Fibroblast of peridontal ligament (primary cell): ENCODE results near the gene CLEC16A.
"Not testable (repeated sequence)": the region's sequence is repeated elsewhere in the genome, so short reads cannot be mapped to it uniquely, and the experiment has no call there.

Experiments
- DNase-seq: peaks from one replicate; pipeline ENCODE4 v3.0.0-alpha.2; 2010; ENCODE audit errors: extremely low read depth

Gene CLEC16A

DNA sequence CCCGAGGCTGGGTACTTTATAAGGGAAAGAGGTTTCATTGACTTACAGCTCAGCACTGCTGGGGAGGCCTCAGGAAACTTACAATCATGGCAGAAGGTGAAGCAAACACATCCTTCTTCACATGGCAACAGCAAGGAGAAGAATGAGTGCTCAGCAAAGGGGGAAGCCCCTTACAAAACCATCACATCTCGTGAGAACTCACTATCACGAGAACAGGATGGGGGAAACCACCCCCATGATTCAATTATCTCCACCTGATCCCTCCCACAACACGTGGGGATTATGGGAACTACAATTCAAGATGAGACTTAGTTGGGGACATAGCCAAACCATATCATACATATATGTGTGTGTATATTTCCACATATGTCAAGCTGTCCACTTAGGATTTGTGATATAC, 22.2 kb downstream of the CLEC16A start:
- DNase-seq: not testable (repeated sequence)

GRCh38 chr16:10967986-10968385, 23.6 kb downstream of the CLEC16A start:
- DNase-seq: no peak

DNA sequence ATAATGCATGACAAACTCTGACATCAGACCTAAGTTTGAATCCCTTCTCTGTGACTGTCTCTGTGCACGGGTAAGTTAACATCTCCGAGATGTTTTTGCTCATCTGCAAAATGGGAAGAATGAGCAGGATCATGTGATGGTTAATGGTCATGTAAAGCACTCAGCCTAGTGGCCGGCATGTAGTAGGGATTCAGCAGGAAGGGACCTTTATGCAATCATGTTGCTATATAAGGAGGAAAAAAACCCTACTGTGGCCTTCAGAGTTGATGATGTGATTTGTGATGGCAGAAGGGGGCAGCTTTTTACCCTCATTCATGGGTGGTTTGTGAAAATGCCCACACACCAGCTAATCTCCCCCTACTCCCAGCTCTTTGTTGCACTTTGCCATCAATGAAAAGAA, 24.1 kb downstream of the CLEC16A start:
- no peak for DNase-seq

- no peak for DNase-seq
Measured at GRCh38 chr16:10969615-10970014, 25.3 kb downstream of the CLEC16A start.

DNA sequence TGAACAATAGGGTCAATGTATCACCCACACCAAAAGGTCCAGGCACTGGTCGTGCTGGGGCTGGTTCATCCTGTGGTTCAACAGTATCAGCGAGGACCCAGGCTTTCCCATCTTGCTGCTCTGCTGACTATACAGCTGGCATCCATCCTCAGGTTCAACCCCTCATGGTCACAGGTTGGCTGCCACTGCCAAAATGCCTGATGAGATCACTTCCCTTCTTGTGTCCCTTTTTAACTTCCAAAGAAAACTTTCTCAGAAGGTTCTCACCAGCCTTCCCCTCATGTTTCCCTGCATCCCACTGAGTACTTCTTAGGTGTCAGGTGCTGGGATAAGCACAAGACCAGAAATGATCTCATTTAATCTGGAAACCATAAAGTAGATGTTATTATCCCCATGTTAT, 25.7 kb downstream of the CLEC16A start:
- DNase-seq: no peak

DNA sequence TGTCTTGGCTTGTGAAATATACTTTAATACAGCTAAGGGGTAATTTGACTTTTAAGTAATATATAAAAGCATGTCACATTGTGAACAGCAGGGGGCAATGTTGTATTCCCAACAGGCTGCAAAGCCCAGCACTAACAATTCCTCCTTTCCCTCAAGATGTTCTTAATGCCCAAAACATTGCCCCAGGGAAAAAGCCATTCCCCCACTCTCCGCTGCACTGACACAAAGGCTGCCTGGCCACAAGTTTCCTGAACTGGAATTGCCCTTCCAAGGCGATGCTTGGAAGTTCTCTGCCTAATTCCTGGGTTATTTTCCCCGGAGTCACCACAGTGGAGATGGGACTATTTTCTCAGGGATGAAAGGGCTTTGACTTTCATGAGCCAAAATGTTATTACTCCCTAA, 27.2 kb downstream of the CLEC16A start:
- DNase-seq: peak; percentile 97

- DNase-seq: no peak
Measured at GRCh38 chr16:10972108-10972818, 27.9 kb downstream of the CLEC16A start.

- no peak for DNase-seq
Measured at GRCh38 chr16:10972819-10973464, 28.6 kb downstream of the CLEC16A start.

GRCh38 chr16:10976634-10977033, 32.3 kb downstream of the CLEC16A start:
- DNase-seq: no peak

- no peak for DNase-seq
Measured at GRCh38 chr16:10978124-10978523, 33.8 kb downstream of the CLEC16A start.

- DNase-seq: no peak
Measured at GRCh38 chr16:10978871-10979446, 34.6 kb downstream of the CLEC16A start.

DNA sequence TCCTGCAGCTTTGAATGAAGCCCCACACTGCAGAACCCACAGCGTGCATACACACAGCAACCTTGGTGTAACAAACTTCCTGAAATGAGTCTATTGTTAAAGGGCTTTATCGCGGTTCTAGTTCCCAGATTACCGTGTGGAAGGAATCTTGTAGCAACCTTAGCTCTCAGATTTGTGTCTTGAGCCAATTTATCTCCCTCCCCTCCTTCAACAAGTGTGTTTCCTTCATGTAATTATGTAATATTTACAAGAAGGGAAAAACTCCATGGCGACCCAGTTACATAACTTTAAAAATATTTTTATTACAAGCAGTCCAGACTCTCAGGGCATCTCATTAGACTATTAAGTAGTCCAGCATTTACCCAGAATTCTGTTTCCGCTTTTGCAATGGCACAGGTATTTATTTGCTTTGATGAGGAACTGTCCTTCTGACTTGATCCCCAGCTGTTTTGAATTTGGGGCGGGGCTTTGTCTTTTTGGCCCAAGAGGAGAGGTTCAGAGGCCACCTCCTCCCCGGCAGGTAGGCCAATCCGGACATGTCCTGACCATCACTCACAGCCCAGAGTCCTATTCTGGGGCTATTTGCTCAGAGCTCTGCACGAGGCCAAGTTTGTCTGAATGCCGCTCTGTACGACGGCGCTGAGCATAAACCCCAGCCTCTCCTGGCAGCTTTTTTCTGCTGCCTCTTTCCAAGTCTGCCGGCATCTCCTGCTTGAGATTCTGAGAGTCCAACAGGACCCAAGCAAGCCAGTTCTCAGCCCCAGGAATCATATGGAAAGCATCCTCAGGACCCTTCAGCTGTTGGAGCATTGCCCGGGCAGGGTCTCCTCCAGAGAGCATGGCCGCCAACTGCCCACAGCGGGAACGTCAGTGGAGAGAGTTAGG, 35.6 kb downstream of the CLEC16A start:
- no peak for DNase-seq

- no peak for DNase-seq
Measured at GRCh38 chr16:10980813-10981212, 36.4 kb downstream of the CLEC16A start.

- no peak for DNase-seq
Measured at GRCh38 chr16:10981697-10982216, 37.4 kb downstream of the CLEC16A start.

- peak; percentile 66 for DNase-seq
Measured at GRCh38 chr16:10982465-10983150, 38.2 kb downstream of the CLEC16A start.

DNA sequence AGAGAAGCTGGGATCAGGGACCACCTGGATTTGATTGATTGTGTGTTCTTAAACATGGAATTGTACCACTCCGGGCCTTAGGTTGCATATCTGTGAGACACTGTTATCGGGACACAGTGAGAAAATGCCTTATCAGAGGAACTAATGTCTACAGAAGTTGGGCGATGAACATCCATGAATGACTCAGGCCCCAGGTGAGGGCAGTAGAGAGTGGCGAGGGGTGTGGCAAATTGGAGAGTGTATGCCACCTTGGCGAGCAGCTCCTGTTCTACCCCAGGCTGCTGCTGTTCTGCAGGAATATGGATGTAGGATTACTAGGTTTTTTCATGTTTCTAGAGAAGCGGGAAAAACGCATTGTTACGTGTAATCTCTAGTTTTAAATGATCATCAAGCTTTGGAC, 38.8 kb downstream of the CLEC16A start:
- no peak for DNase-seq

GRCh38 chr16:10984509-10984908, 40.1 kb downstream of the CLEC16A start:
- peak; percentile 60 for DNase-seq

- DNase-seq: no peak
Measured at GRCh38 chr16:10987361-10988163, 43.2 kb downstream of the CLEC16A start.

GRCh38 chr16:10988164-10988803, 43.9 kb downstream of the CLEC16A start:
- DNase-seq: no peak

- no peak for DNase-seq
Measured at GRCh38 chr16:10988879-10989278, 44.5 kb downstream of the CLEC16A start.
